ENCODE results near the gene NPR3. TPM values are rescaled to one million over a fixed set of nuclear protein-coding genes. Genes with fewer than 3 reads are reported as not detected.

The NPR3 gene
- total RNA-seq, 6 experiments from 2014 or later, result 23.8 to 56.3 (median 25.5) TPM

GRCh38 chr5:32733590-32734340 lies 22.6 kb downstream of the NPR3 start:
- Mint-ChIP-seq H3K27me3 (ENCODE audit: insufficient read depth) (peaks cover 2% of the 10 kb centered on the region), H3K4me3 (no peak overlapping the region), H3K27ac (no peak overlapping the region), H3K36me3 (ENCODE audit: low read depth) (peaks cover 7% of the 10 kb centered on the region), H3K4me1 (ENCODE audit: low read depth) (peaks cover 7% of the 10 kb centered on the region), H3K9me3 (no peaks in the 10 kb centered on the region)
- no peak for TF ChIP-seq CTCF (IDR thresholded peaks at IDR 0.05)
- no peak for DNase-seq

- no peak for DNase-seq
- Mint-ChIP-seq H3K9me3 (no peaks in the 10 kb centered on the region), H3K4me3 (no peak overlapping the region), H3K4me1 (ENCODE audit: low read depth) (peaks cover 7% of the 10 kb centered on the region), H3K36me3 (ENCODE audit: low read depth) (peaks cover 18% of the 10 kb centered on the region), H3K27me3 (ENCODE audit: insufficient read depth) (peaks cover 2% of the 10 kb centered on the region), H3K27ac (no peak overlapping the region)
- no peak for TF ChIP-seq CTCF (IDR thresholded peaks at IDR 0.05)
These were observed 23.8 kb downstream of the NPR3 start for GRCh38 chr5:32734827-32735378.

GRCh38 chr5:32735512-32735911 lies 24.4 kb downstream of the NPR3 start:
- Mint-ChIP-seq H3K27ac (no peak overlapping the region), H3K27me3 (ENCODE audit: insufficient read depth) (peaks cover 2% of the 10 kb centered on the region), H3K9me3 (no peaks in the 10 kb centered on the region), H3K36me3 (ENCODE audit: low read depth) (peaks cover 18% of the 10 kb centered on the region), H3K4me1 (ENCODE audit: low read depth) (peaks cover 7% of the 10 kb centered on the region), H3K4me3 (no peak overlapping the region)
- no peak for DNase-seq
- no peak for TF ChIP-seq CTCF (IDR thresholded peaks at IDR 0.05)

GRCh38 chr5:32736842-32737241 lies 25.7 kb downstream of the NPR3 start:
- Mint-ChIP-seq H3K27ac (no peak overlapping the region; the same call in 1 of the 2 replicates), H3K4me1 (ENCODE audit: low read depth) (peaks cover 7% of the 10 kb centered on the region), H3K36me3 (ENCODE audit: low read depth) (peaks cover 18% of the 10 kb centered on the region), H3K9me3 (no peaks in the 10 kb centered on the region), H3K4me3 (no peak overlapping the region; the same call in 1 of the 2 replicates), H3K27me3 (ENCODE audit: insufficient read depth) (peaks cover 2% of the 10 kb centered on the region)
- TF ChIP-seq CTCF (IDR thresholded peaks at IDR 0.05), result no peak
- no peak for DNase-seq

GRCh38 chr5:32740651-32741050 lies 29.5 kb downstream of the NPR3 start:
- Mint-ChIP-seq H3K27ac (no peak overlapping the region), H3K36me3 (ENCODE audit: low read depth) (peaks cover 25% of the 10 kb centered on the region), H3K4me1 (ENCODE audit: low read depth) (peaks cover 11% of the 10 kb centered on the region), H3K9me3 (no peaks in the 10 kb centered on the region), H3K4me3 (no peak overlapping the region), H3K27me3 (ENCODE audit: insufficient read depth) (peaks cover 2% of the 10 kb centered on the region)
- DNase-seq, result no peak
- TF ChIP-seq CTCF (IDR thresholded peaks at IDR 0.05), result no peak

Data from HFFc6 (cell line).